Caki2 (cell line): ENCODE data around the gene R3HCC1L. TPM values are rescaled to one million over a fixed set of nuclear protein-coding genes. Genes with fewer than 3 reads are reported as not detected.
"Not testable (repeated sequence)": the region's sequence is repeated elsewhere in the genome, so short reads cannot be mapped to it uniquely, and the experiment has no call there.

Source experiments
- DNase-seq: peaks from one replicate; pipeline ENCODE4 v3.0.0-alpha.2; 2015; ENCODE audit warnings: low read depth
- in situ Hi-C: cut with HindIII; loops from 2 replicates; pipeline ENCODE4 v1.10.0; 2016; ENCODE audit warnings: low sequenced_read_pairs, low pct_unique_long_range_greater_than_20kb, mixed read lengths
- total RNA-seq: library from RNA; depleted of rRNA; stranded (reverse); fragments of >200 nt; shearing (Covaris generic); gene quantifications from 2 replicates; pipeline ENCODE4 v1.2.3, GENCODE V29; 2014; ENCODE audit warnings: low replicate concordance

Gene R3HCC1L
- total RNA-seq, 1 experiment from 2014 or later: 7.5 TPM

- in situ Hi-C loops: no loop called here
- DNase-seq: no peak
Measured at GRCh38 chr10:98167191-98167590, 32.7 kb downstream of the R3HCC1L start.

GRCh38 chr10:98168147-98168546 lies 33.7 kb downstream of the R3HCC1L start:
- in situ Hi-C loops: no loop called here
- no peak for DNase-seq

DNA sequence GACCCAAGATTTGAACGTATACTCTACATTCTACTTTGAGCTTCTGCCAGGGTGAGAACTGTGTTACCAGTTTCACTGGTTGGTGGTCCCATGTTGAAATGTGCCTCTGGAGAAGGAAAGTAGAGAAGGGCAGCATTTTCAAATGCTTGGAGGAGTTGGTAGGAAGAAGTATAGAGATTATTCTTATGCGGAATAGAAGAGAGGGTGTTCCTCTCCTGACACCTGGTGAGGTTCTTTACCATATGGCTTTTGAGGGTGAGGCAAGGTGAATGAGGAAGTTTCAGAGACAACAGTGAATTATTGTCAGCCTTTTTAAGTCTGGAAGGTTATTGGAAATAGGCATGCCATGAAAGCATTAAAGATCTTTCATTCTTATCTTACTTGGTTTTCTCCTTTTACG lies 34.3 kb downstream of the R3HCC1L start:
- no peak for DNase-seq
- in situ Hi-C loops: no loop called here

- in situ Hi-C loops: no loop called here
Measured at GRCh38 chr10:98169379-98169778, 34.9 kb downstream of the R3HCC1L start.

GRCh38 chr10:98170249-98171117 lies 36.0 kb downstream of the R3HCC1L start:
- in situ Hi-C loops: no loop called here
- peak; percentile 34 for DNase-seq

More at GRCh38 chr10:98169379-98169778, 34.9 kb downstream of the R3HCC1L start:
- DNase-seq: no peak

DNA sequence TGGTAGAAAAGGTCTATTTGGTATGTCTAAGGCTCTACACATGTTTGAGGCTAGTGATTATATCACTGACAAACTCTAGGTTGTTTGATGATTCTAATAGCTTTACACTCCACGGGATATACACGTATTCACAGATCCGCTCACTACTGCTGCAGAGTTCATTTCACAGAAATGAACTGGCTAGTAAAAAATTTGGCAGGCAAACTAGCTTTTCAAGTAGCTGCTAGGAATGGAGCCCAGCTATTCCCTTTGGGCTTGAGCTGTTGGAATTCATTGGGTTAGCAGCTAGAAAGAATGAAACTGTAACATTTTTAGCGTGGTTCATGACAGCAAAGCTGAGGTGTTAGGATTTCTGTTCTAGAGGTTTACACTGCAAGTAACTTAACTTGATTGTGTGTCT lies 37.6 kb downstream of the R3HCC1L start:
- in situ Hi-C loops: no loop called here

GRCh38 chr10:98172495-98172894 lies 38.0 kb downstream of the R3HCC1L start:
- in situ Hi-C loops: no loop called here
- no peak for DNase-seq

More for the DNA sequence above, 37.6 kb downstream of the R3HCC1L start:
- DNase-seq: no peak

- in situ Hi-C loops: no loop called here
- no peak for DNase-seq
Measured at GRCh38 chr10:98173260-98173659, 38.8 kb downstream of the R3HCC1L start.

DNA sequence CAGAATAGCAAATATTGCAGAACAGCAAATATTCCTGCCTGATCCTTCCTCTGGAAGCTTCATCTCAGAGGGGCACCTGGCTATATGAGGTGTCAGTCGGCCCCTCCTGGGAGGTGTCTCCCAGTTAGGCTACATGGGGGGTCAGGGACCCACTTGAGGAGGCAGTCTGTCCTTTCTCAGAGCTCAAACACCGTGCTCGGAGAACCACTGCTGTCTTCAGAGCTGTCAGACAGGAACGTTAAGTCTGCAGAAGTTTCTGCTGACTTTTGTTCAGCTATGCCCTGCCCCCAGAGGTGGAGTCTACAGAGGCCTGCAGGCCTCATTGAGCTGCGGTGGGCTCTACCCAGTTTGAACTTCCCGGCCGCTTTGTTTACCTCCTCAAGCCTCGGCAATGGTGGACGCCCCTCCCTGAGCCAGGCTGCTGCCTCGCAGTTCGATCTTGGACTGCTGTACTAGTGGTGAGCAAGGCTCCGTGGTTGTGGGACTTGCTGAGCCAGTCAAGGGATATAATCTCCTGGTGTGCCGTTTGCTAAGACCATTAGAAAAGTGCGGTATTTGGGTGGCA lies 48.0 kb downstream of the R3HCC1L start:
- in situ Hi-C loops, DNase-seq: not testable (repeated sequence)

GRCh38 chr10:98186681-98187080 lies 52.2 kb downstream of the R3HCC1L start:
- no peak for DNase-seq
- in situ Hi-C loops: no loop called here

DNA sequence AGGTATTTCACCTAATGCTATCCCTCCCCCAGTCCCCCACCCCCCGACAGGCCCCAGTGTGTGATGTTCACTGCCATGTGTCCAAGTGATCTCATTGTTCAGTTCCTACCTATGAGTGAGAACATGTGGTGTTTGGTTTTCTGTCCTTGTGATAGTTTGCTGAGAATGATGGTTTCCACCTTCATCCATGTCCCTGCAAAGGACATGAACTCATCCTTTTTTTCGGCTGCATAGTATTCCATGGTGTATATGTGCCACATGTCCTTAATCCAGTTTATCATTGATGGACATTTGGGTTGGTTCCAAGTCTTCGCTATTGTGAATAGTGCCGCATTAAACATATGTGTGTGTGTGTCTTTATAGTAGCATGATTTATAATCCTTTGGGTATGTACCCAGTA lies 56.3 kb downstream of the R3HCC1L start:
- in situ Hi-C loops, DNase-seq: not testable (repeated sequence)

GRCh38 chr10:98193037-98193436 lies 58.6 kb downstream of the R3HCC1L start:
- no peak for DNase-seq
- in situ Hi-C loops: no loop called here

DNA sequence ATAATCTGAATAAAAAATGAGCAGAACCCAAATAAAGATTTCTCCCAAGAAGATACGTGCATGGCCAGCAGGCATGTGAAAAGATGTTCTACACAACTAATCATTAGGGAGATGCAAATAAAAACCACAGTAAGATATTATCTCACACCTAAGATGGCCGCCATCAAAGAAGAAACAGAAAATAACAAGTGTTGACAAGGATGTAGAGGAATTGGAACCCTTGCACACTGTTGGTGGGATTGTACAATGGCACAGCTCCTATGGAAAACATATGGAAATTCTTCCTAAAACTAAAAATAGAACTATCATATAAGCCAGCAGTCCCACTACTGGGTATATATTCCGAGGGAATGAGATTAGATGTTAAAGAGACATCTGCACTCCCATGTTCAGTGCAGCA lies 60.2 kb downstream of the R3HCC1L start:
- in situ Hi-C loops: no loop called here

DNA sequence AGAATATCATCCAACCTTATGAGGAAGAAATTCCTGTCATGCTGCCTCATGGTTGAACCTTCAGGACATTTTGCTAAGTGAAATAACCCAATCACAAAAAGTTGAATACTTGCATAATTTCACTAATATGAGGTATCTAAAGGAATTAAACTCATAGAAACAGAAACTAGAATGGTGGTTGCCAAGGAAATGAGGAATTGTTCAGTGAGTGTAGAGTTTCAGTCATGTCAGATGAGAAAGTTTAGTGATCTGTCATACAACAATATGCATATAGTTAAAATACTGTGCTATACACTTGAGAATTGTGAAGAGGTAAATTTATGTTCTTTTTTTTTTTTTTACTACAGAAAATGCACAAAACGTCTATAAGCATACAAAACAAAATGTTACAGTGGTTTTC lies 60.7 kb downstream of the R3HCC1L start:
- DNase-seq: no peak
- in situ Hi-C loops: no loop called here

More for the DNA sequence above, 60.2 kb downstream of the R3HCC1L start:
- DNase-seq: no peak

DNA sequence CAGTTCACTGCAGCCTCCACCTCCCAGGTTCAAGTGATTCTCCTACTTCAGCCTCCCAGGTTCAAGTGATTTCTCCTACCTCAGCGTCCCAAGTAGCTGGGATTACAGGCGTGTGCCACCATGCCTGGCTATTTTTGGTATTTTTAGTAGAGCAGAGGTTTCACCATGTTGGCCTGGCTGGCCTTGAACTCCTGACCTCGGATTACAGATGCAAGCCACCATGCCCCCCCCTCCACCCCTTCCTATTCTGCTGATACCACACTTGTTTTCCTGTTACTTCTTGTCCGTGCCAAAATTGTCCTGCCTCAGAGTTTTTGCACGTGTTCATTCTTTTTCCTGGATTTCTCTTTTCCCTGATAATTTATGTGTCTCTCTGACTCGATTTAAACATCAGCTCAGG lies 62.5 kb downstream of the R3HCC1L start:
- in situ Hi-C loops: no loop called here
- DNase-seq: no peak

- in situ Hi-C loops: no loop called here
Measured at GRCh38 chr10:98201760-98202159, 67.3 kb downstream of the R3HCC1L start.

GRCh38 chr10:98202378-98202777 lies 67.9 kb downstream of the R3HCC1L start:
- in situ Hi-C loops: no loop called here
- DNase-seq: no peak

More at GRCh38 chr10:98201760-98202159, 67.3 kb downstream of the R3HCC1L start:
- DNase-seq: no peak

DNA sequence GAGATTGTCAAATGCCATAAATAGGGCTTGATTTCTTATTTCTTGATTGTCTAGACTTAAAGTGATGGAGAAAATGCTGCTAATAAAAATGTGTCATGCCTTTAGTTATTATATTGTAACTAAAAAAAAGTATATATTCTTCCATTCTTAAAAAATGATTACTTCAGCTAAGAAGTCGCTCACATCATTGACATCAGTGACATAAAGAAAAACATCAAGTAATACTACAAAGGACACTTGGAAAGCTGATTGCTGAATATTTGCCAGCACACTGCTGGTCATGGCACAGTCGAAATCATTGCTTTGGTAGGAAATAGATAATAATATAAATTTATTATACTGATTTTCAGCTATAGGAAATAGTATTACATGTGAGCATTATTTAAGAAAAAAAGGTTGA lies 70.9 kb downstream of the R3HCC1L start:
- DNase-seq: no peak
- in situ Hi-C loops: no loop called here

GRCh38 chr10:98208925-98209324 lies 74.5 kb downstream of the R3HCC1L start:
- DNase-seq: no peak
- in situ Hi-C loops: no loop called here

GRCh38 chr10:98209441-98209840 lies 75.0 kb downstream of the R3HCC1L start:
- in situ Hi-C loops: no loop called here
- DNase-seq: no peak
